ENCODE results near the gene ABHD17A. TPM values are rescaled to one million over a fixed set of nuclear protein-coding genes. Genes with fewer than 3 reads are reported as not detected.

The ABHD17A gene
- total and polyA plus RNA-seq, 2 donors (not counting 1 experiment from before 2014, with no cell fraction given), result 63.1 to 134 TPM

DNA sequence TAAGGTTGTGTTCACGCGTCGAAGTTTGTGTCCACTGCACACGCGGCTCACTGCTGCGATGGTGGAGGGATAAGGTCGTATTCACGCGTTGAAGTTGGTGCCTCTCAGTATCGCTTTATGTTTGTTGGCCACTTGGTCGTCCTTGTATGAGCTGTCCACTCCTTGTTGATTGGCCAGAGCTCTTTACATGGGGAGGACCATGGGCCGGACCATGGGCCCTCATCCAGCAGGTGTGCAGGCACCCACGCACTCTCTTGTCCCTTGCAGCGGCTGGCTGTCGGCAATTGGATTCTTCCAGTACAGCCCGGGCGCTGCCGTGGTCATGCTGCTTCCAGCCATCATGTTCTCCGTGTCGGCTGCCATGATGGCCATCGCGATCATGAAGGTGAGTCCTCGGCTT is 37.5 kb upstream of the ABHD17A start:
- Mint-ChIP-seq H3K9me3 (ENCODE audit: insufficient read depth) (no peaks in the 10 kb centered on the region), H3K27me3 (no peaks in the 10 kb centered on the region), H3K4me1 (peaks cover 3% of the 10 kb centered on the region), H3K27ac (peak overlapping the region; percentile 76), H3K4me3 (no peak overlapping the region)
- H3K27me3 ChIP-seq (replicated peaks in 1 of 4; ENCODE audit: control extremely low read depth in 1 of 4, control insufficient read depth in 3 of 4, insufficient read depth in 4 of 4, low read length in 3 of 4), result no peaks in the 10 kb centered on the region
- peaks cover 2 to 45% of the 10 kb centered on the region in 2 experiments for H3K36me3 ChIP-seq (replicated peaks in 1 of 2; ENCODE audit: control extremely low read depth in 1 of 2, control insufficient read depth in 1 of 2, extremely low read depth in 1 of 2, insufficient read depth in 2 of 2, low read length in 1 of 2)
- no peak for DNase-seq
- intact Hi-C loops (cut with micrococcal nuclease), result loop anchor here (1.0 kb wide), 1 partner anchor 18 kb away; the partner anchor contains the start of genes ADAT3 and SCAMP4
- ChIA-PET POLR2A (interaction anchor here (0.5 to 1.0 kb wide), 4 partner anchors 14 to 58 kb away, joined by 3 to 5 read pairs (median 4); no protein-coding TSS in a partner anchor), CTCF (interaction anchor here (1.0 to 1.7 kb wide), 5 partner anchors 13 to 84 kb away, joined by 3 to 7 read pairs (median 4); no protein-coding TSS in a partner anchor)
- 98% methylated on average over 19 of the region's 23 CpGs for WGBS (ENCODE audit: insufficient coverage)
- no peaks in the 10 kb centered on the region for H4K20me1 ChIP-seq (ENCODE audit: control insufficient read depth, insufficient read depth, low read length, poor library complexity, severe bottlenecking)
- ATAC-seq (ENCODE audit: low read depth), result no peak
- H3K9me3 ChIP-seq (ENCODE audit: control extremely low read depth in 1 of 3, control insufficient read depth in 2 of 3, insufficient read depth in 1 of 3, low read length in 2 of 3), result peaks cover 0 to 5% (median 0%) of the 10 kb centered on the region in 3 donors
- H3K27ac ChIP-seq (ENCODE audit: low read length in 2 of 2), result peak overlapping the region in 1 of 2 donors; percentile 46
- no peak overlapping the region for H3K4me3 ChIP-seq (ENCODE audit: control extremely low read depth in 1 of 5, extremely low read depth in 1 of 5, insufficient read depth in 1 of 5, low read depth in 2 of 5, low read length in 4 of 5)
- H3K9ac ChIP-seq (ENCODE audit: low read length), result no peak overlapping the region
- no peak overlapping the region for H2AFZ ChIP-seq (ENCODE audit: insufficient read depth, low read depth, low read length, poor library complexity, severe bottlenecking)
- peak overlapping the region; percentile 31 for H3K4me2 ChIP-seq (replicated peaks; ENCODE audit: low read depth, low read length, poor library complexity, severe bottlenecking)
- TF ChIP-seq, protein P1, sequence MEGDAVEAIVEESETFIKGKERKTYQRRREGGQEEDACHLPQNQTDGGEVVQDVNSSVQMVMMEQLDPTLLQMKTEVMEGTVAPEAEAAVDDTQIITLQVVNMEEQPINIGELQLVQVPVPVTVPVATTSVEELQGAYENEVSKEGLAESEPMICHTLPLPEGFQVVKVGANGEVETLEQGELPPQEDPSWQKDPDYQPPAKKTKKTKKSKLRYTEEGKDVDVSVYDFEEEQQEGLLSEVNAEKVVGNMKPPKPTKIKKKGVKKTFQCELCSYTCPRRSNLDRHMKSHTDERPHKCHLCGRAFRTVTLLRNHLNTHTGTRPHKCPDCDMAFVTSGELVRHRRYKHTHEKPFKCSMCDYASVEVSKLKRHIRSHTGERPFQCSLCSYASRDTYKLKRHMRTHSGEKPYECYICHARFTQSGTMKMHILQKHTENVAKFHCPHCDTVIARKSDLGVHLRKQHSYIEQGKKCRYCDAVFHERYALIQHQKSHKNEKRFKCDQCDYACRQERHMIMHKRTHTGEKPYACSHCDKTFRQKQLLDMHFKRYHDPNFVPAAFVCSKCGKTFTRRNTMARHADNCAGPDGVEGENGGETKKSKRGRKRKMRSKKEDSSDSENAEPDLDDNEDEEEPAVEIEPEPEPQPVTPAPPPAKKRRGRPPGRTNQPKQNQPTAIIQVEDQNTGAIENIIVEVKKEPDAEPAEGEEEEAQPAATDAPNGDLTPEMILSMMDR (IDR thresholded peaks at IDR 0.05), result no peak
- TF ChIP-seq EZH2 (IDR thresholded peaks at IDR 0.05; ENCODE audit: borderline replicate concordance, insufficient read depth, low read depth, low read length, poor library complexity, severe bottlenecking), result no peak
- peaks cover 3% of the 10 kb centered on the region for H3K79me2 ChIP-seq (ENCODE audit: control insufficient read depth, insufficient read depth, low read length)
- H3K4me1 ChIP-seq (ENCODE audit: control insufficient read depth in 2 of 2, insufficient read depth in 2 of 2, low read length in 2 of 2), result peaks cover 0 to 22% of the 10 kb centered on the region in 2 donors

DNA sequence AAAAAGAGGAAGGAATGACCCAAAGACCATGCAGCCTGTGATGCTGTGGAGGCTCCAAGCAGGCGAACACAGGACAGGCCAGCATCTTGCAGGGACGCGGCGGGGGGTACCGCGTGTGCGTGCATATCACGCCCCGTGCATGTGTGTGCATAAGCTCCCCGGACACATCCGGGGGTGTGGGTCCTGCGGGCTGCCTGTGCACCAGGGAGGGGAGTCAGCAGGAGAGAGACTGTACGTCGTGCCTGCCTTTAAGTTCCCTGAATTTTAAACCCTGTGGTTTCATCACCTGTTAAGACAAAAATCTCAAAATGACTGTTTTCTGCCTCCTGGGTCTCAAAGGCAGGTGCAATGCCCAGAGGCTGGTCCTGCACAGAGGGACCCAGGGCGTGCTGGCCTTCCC is 36.5 kb upstream of the ABHD17A start:
- H3K36me3 ChIP-seq (replicated peaks in 1 of 2; ENCODE audit: control extremely low read depth in 1 of 2, control insufficient read depth in 1 of 2, extremely low read depth in 1 of 2, insufficient read depth in 2 of 2, low read length in 1 of 2), result peaks cover 2 to 48% of the 10 kb centered on the region in 2 experiments
- H4K20me1 ChIP-seq (ENCODE audit: control insufficient read depth, insufficient read depth, low read length, poor library complexity, severe bottlenecking), result no peaks in the 10 kb centered on the region
- no peak overlapping the region for H3K4me2 ChIP-seq (replicated peaks; ENCODE audit: low read depth, low read length, poor library complexity, severe bottlenecking)
- H3K27me3 Mint-ChIP-seq, result no peaks in the 10 kb centered on the region
- no peaks in the 10 kb centered on the region for H3K9me3 Mint-ChIP-seq (ENCODE audit: insufficient read depth)
- 82% methylated on average over 15 of the region's 15 CpGs for WGBS (ENCODE audit: insufficient coverage)
- no peak for ATAC-seq (ENCODE audit: low read depth)
- no peak overlapping the region for H2AFZ ChIP-seq (ENCODE audit: insufficient read depth, low read depth, low read length, poor library complexity, severe bottlenecking)
- H3K27ac Mint-ChIP-seq, result no peak overlapping the region
- TF ChIP-seq, protein P1 (IDR thresholded peaks at IDR 0.05), result no peak
- no peak for TF ChIP-seq EZH2 (IDR thresholded peaks at IDR 0.05; ENCODE audit: borderline replicate concordance, insufficient read depth, low read depth, low read length, poor library complexity, severe bottlenecking)
- no peak overlapping the region for H3K4me3 Mint-ChIP-seq
- H3K9ac ChIP-seq (ENCODE audit: low read length), result no peak overlapping the region
- intact Hi-C loops (cut with micrococcal nuclease), result no loop called here
- no peaks in the 10 kb centered on the region for H3K4me1 Mint-ChIP-seq
- DNase-seq, result no peak
- no peak overlapping the region for H3K27ac ChIP-seq (ENCODE audit: low read length in 2 of 2)
- H3K9me3 ChIP-seq (ENCODE audit: control extremely low read depth in 1 of 3, control insufficient read depth in 2 of 3, insufficient read depth in 1 of 3, low read length in 2 of 3), result peaks cover 0 to 5% (median 0%) of the 10 kb centered on the region in 3 donors
- CTCF ChIA-PET, result interaction anchor here (1.1 kb wide), 1 partner anchor 83 kb away, joined by 3 read pairs; no protein-coding TSS in a partner anchor
- POLR2A ChIA-PET, result no interaction called here
- peaks cover 3% of the 10 kb centered on the region for H3K79me2 ChIP-seq (ENCODE audit: control insufficient read depth, insufficient read depth, low read length)
- no peaks in the 10 kb centered on the region for H3K27me3 ChIP-seq (replicated peaks in 1 of 4; ENCODE audit: control extremely low read depth in 1 of 4, control insufficient read depth in 3 of 4, insufficient read depth in 4 of 4, low read length in 3 of 4)
- H3K4me3 ChIP-seq (ENCODE audit: control extremely low read depth in 1 of 5, extremely low read depth in 1 of 5, insufficient read depth in 1 of 5, low read depth in 2 of 5, low read length in 4 of 5), result no peak overlapping the region
- H3K4me1 ChIP-seq (ENCODE audit: control insufficient read depth in 2 of 2, insufficient read depth in 2 of 2, low read length in 2 of 2), result peaks cover 0 to 22% of the 10 kb centered on the region in 2 donors

Measured in B cell (primary cell).